Measurements from ENCODE around the gene THBS1.

THBS1 gene

GRCh38 chr15:39602143-39602542 lies 21.3 kb downstream of the THBS1 start:
- FAIRE-seq (no peak), DNase-seq (ENCODE audit: low spot score) (no peak)

GRCh38 chr15:39605146-39605545 lies 24.3 kb downstream of the THBS1 start:
- no peak for FAIRE-seq
- no peak for DNase-seq (ENCODE audit: low spot score)

- DNase-seq (ENCODE audit: low spot score) (no peak), FAIRE-seq (no peak)
Observed at GRCh38 chr15:39608185-39609139, 27.6 kb downstream of the THBS1 start.

GRCh38 chr15:39609166-39609916 lies 28.5 kb downstream of the THBS1 start:
- no peak for DNase-seq (ENCODE audit: low spot score)
- no peak for FAIRE-seq

- FAIRE-seq (no peak), DNase-seq (ENCODE audit: low spot score) (no peak)
Observed at GRCh38 chr15:39610665-39611064, 29.8 kb downstream of the THBS1 start.

GRCh38 chr15:39613271-39613670 lies 32.4 kb downstream of the THBS1 start:
- DNase-seq (ENCODE audit: low spot score), result no peak
- FAIRE-seq, result no peak

- FAIRE-seq (no peak), DNase-seq (ENCODE audit: low spot score) (no peak)
Observed at GRCh38 chr15:39613861-39614260, 33.0 kb downstream of the THBS1 start.

GRCh38 chr15:39616731-39617455 lies 36.0 kb downstream of the THBS1 start:
- peak; percentile 40 for DNase-seq (ENCODE audit: low spot score)
- peak; percentile 87 for FAIRE-seq

GRCh38 chr15:39618063-39618823 lies 37.4 kb downstream of the THBS1 start:
- DNase-seq (ENCODE audit: low spot score), result no peak
- FAIRE-seq, result no peak

GRCh38 chr15:39621210-39621609 lies 40.3 kb downstream of the THBS1 start:
- DNase-seq (ENCODE audit: low spot score) (no peak), FAIRE-seq (no peak)

- DNase-seq (ENCODE audit: low spot score) (no peak), FAIRE-seq (no peak)
Observed at GRCh38 chr15:39621976-39622375, 41.1 kb downstream of the THBS1 start.

GRCh38 chr15:39622660-39623516 lies 42.0 kb downstream of the THBS1 start:
- FAIRE-seq (no peak), DNase-seq (ENCODE audit: low spot score) (no peak)

GRCh38 chr15:39623529-39623931 lies 42.7 kb downstream of the THBS1 start:
- DNase-seq (ENCODE audit: low spot score), result no peak

GRCh38 chr15:39624806-39625205 lies 43.9 kb downstream of the THBS1 start:
- FAIRE-seq, result peak; percentile 75
- DNase-seq (ENCODE audit: low spot score), result peak; percentile 75

More at GRCh38 chr15:39623529-39623931, 42.7 kb downstream of the THBS1 start:
- FAIRE-seq, result no peak

- DNase-seq (ENCODE audit: low spot score) (no peak), FAIRE-seq (no peak)
Observed at GRCh38 chr15:39625451-39625850, 44.6 kb downstream of the THBS1 start.

- FAIRE-seq (no peak), DNase-seq (ENCODE audit: low spot score) (no peak)
Observed at GRCh38 chr15:39625856-39626255, 45.0 kb downstream of the THBS1 start.

GRCh38 chr15:39627451-39628143 lies 46.7 kb downstream of the THBS1 start:
- no peak for DNase-seq (ENCODE audit: low spot score)
- FAIRE-seq, result no peak

- FAIRE-seq, result no peak
- no peak for DNase-seq (ENCODE audit: low spot score)
Observed at GRCh38 chr15:39628144-39628508, 47.2 kb downstream of the THBS1 start.

- no peak for DNase-seq (ENCODE audit: low spot score)
- FAIRE-seq, result no peak
Observed at GRCh38 chr15:39628546-39629257, 47.8 kb downstream of the THBS1 start.
